Stimulated activated memory B cell treated with anti-CD40 and anti-IgM and Interleukin-4, amounts not matched to agents 10 μg/mL and 1 μg/mL and 100 μg/mL, for 72 hours (primary cell): ENCODE data around the gene TCN2.
"Not testable (repeated sequence)": the region's sequence is repeated elsewhere in the genome, so short reads cannot be mapped to it uniquely, and the experiment has no call there.

Source experiments
- ATAC-seq: fragments of 150-1000 bp; cut with Tn5 transposase; 2 replicates; pipeline ENCODE4 v1.10.0; 2021
- H3K27ac Mint-ChIP-seq: one replicate; pipeline ENCODE4 v1.8.0; 2022; ENCODE audit warnings: mild to moderate bottlenecking, mixed read lengths
- H3K27me3 Mint-ChIP-seq: one replicate; pipeline ENCODE4 v1.8.0; 2022; ENCODE audit warnings: mixed read lengths
- H3K36me3 Mint-ChIP-seq: one replicate; pipeline ENCODE4 v1.8.0; 2022; ENCODE audit warnings: mixed read lengths
- H3K4me1 Mint-ChIP-seq: one replicate; pipeline ENCODE4 v1.8.0; 2022; ENCODE audit warnings: mixed read lengths
- H3K4me3 Mint-ChIP-seq: one replicate; pipeline ENCODE4 v1.8.0; 2022; ENCODE audit warnings: mild to moderate bottlenecking, moderate library complexity, mixed read lengths
- H3K9me3 Mint-ChIP-seq: one replicate; pipeline ENCODE4 v1.8.0; 2022; ENCODE audit warnings: mixed read lengths

TCN2 gene

GRCh38 chr22:30606455-30607299, at the start of gene TCN2:
Gene TCN2, plus strand, starts transcription at chr22:30607174. Its CDS starts 158 bp downstream, at chr22:30607332.
- Mint-ChIP-seq H3K36me3 (no peaks in the 10 kb centered on the region), H3K27me3 (no peaks in the 10 kb centered on the region), H3K4me1 (peaks cover 60% of the 10 kb centered on the region), H3K9me3 (no peaks in the 10 kb centered on the region), H3K4me3 (peak within 1 kb of the TSS; percentile 88), H3K27ac (peak within 1 kb of the TSS; percentile 79)
- ATAC-seq, result peak; percentile 73

- H3K36me3 Mint-ChIP-seq, result no peaks in the 10 kb centered on the region
- ATAC-seq, result no peak
- H3K27ac Mint-ChIP-seq, result no peak overlapping the region
These were observed 49.7 kb upstream of the TCN2 start for GRCh38 chr22:30557243-30557642.

GRCh38 chr22:30559889-30560288, 47.1 kb upstream of the TCN2 start:
- Mint-ChIP-seq H3K4me3 (no peak overlapping the region), H3K36me3 (no peaks in the 10 kb centered on the region), H3K27me3 (peaks cover 15% of the 10 kb centered on the region), H3K4me1 (no peaks in the 10 kb centered on the region), H3K27ac (no peak overlapping the region), H3K9me3 (no peaks in the 10 kb centered on the region)
- ATAC-seq, result no peak

More at GRCh38 chr22:30557243-30557642, 49.7 kb upstream of the TCN2 start:
- Mint-ChIP-seq H3K9me3 (no peaks in the 10 kb centered on the region), H3K4me1 (no peaks in the 10 kb centered on the region), H3K4me3 (no peak overlapping the region), H3K27me3 (peaks cover 15% of the 10 kb centered on the region)

GRCh38 chr22:30560643-30561202, 46.3 kb upstream of the TCN2 start:
- ATAC-seq, H3K9me3 Mint-ChIP-seq, H3K27ac Mint-ChIP-seq, H3K4me1 Mint-ChIP-seq, H3K36me3 Mint-ChIP-seq, H3K4me3 Mint-ChIP-seq: not testable (repeated sequence)
- peaks cover 15% of the 10 kb centered on the region for H3K27me3 Mint-ChIP-seq

- H3K4me3 Mint-ChIP-seq, result no peak overlapping the region
- H3K27me3 Mint-ChIP-seq, result peaks cover 24% of the 10 kb centered on the region
- H3K4me1 Mint-ChIP-seq, result no peaks in the 10 kb centered on the region
- no peaks in the 10 kb centered on the region for H3K36me3 Mint-ChIP-seq
- H3K27ac Mint-ChIP-seq, result no peak overlapping the region
- no peak for ATAC-seq
- H3K9me3 Mint-ChIP-seq, result no peaks in the 10 kb centered on the region
These were observed 45.4 kb upstream of the TCN2 start for GRCh38 chr22:30561402-30562189.

GRCh38 chr22:30562366-30562765, 44.6 kb upstream of the TCN2 start:
- no peak overlapping the region for H3K27ac Mint-ChIP-seq
- H3K9me3 Mint-ChIP-seq, result no peaks in the 10 kb centered on the region
- H3K36me3 Mint-ChIP-seq, result no peaks in the 10 kb centered on the region
- no peak overlapping the region for H3K4me3 Mint-ChIP-seq
- peaks cover 28% of the 10 kb centered on the region for H3K27me3 Mint-ChIP-seq
- ATAC-seq, result no peak
- H3K4me1 Mint-ChIP-seq, result no peaks in the 10 kb centered on the region

- H3K4me1 Mint-ChIP-seq, result no peaks in the 10 kb centered on the region
These were observed 42.8 kb upstream of the TCN2 start for GRCh38 chr22:30564045-30564760.

GRCh38 chr22:30564761-30565119, 42.2 kb upstream of the TCN2 start:
- Mint-ChIP-seq H3K4me3 (no peak overlapping the region), H3K9me3 (no peaks in the 10 kb centered on the region), H3K27me3 (peaks cover 51% of the 10 kb centered on the region), H3K27ac (no peak overlapping the region), H3K36me3 (no peaks in the 10 kb centered on the region), H3K4me1 (no peaks in the 10 kb centered on the region)
- no peak for ATAC-seq

More at GRCh38 chr22:30564045-30564760, 42.8 kb upstream of the TCN2 start:
- Mint-ChIP-seq H3K36me3 (no peaks in the 10 kb centered on the region), H3K27ac (no peak overlapping the region), H3K27me3 (peaks cover 47% of the 10 kb centered on the region), H3K9me3 (no peaks in the 10 kb centered on the region), H3K4me3 (no peak overlapping the region)
- no peak for ATAC-seq

GRCh38 chr22:30565341-30565740, 41.6 kb upstream of the TCN2 start:
- no peak overlapping the region for H3K4me3 Mint-ChIP-seq
- H3K36me3 Mint-ChIP-seq, result no peaks in the 10 kb centered on the region
- H3K27me3 Mint-ChIP-seq, result peaks cover 51% of the 10 kb centered on the region
- no peak for ATAC-seq
- H3K4me1 Mint-ChIP-seq, result no peaks in the 10 kb centered on the region
- no peaks in the 10 kb centered on the region for H3K9me3 Mint-ChIP-seq
- H3K27ac Mint-ChIP-seq, result no peak overlapping the region

GRCh38 chr22:30566125-30566524, 40.8 kb upstream of the TCN2 start:
- H3K4me3 Mint-ChIP-seq, result no peak overlapping the region
- H3K9me3 Mint-ChIP-seq, result no peaks in the 10 kb centered on the region
- no peak for ATAC-seq
- H3K4me1 Mint-ChIP-seq, result no peaks in the 10 kb centered on the region
- H3K27ac Mint-ChIP-seq, result no peak overlapping the region
- H3K36me3 Mint-ChIP-seq, result no peaks in the 10 kb centered on the region
- H3K27me3 Mint-ChIP-seq, result peaks cover 44% of the 10 kb centered on the region

GRCh38 chr22:30567277-30567676, 39.7 kb upstream of the TCN2 start:
- not testable (repeated sequence) for H3K4me3 Mint-ChIP-seq, ATAC-seq, H3K9me3 Mint-ChIP-seq, H3K27ac Mint-ChIP-seq, H3K36me3 Mint-ChIP-seq, H3K4me1 Mint-ChIP-seq
- peaks cover 37% of the 10 kb centered on the region for H3K27me3 Mint-ChIP-seq

- no peak for ATAC-seq
- H3K4me3 Mint-ChIP-seq, result no peak overlapping the region
- H3K27me3 Mint-ChIP-seq, result peaks cover 37% of the 10 kb centered on the region
- no peaks in the 10 kb centered on the region for H3K9me3 Mint-ChIP-seq
- H3K27ac Mint-ChIP-seq, result no peak overlapping the region
- H3K36me3 Mint-ChIP-seq, result no peaks in the 10 kb centered on the region
- H3K4me1 Mint-ChIP-seq, result no peaks in the 10 kb centered on the region
These were observed 38.7 kb upstream of the TCN2 start for GRCh38 chr22:30568137-30568805.

GRCh38 chr22:30569674-30570202, 37.2 kb upstream of the TCN2 start:
- ATAC-seq, result no peak
- Mint-ChIP-seq H3K27me3 (peaks cover 37% of the 10 kb centered on the region), H3K9me3 (no peaks in the 10 kb centered on the region), H3K4me1 (no peaks in the 10 kb centered on the region), H3K27ac (no peak overlapping the region), H3K36me3 (no peaks in the 10 kb centered on the region), H3K4me3 (no peak overlapping the region)

- Mint-ChIP-seq H3K27ac (no peak overlapping the region), H3K27me3 (peaks cover 24% of the 10 kb centered on the region), H3K9me3 (no peaks in the 10 kb centered on the region), H3K4me1 (no peaks in the 10 kb centered on the region), H3K36me3 (peaks cover 23% of the 10 kb centered on the region), H3K4me3 (no peak overlapping the region)
- no peak for ATAC-seq
These were observed 34.8 kb upstream of the TCN2 start for GRCh38 chr22:30572210-30572609.
